Measurements from ENCODE around the gene STX17.

- TF ChIP-seq ARID3A (IDR thresholded peaks at IDR 0.05; ENCODE audit: low read depth, low read length), result no peak
- TF ChIP-seq MXD3 (CRISPR knock-in tag; IDR thresholded peaks at IDR 0.05), result no peak
- TF ChIP-seq, protein P1, sequence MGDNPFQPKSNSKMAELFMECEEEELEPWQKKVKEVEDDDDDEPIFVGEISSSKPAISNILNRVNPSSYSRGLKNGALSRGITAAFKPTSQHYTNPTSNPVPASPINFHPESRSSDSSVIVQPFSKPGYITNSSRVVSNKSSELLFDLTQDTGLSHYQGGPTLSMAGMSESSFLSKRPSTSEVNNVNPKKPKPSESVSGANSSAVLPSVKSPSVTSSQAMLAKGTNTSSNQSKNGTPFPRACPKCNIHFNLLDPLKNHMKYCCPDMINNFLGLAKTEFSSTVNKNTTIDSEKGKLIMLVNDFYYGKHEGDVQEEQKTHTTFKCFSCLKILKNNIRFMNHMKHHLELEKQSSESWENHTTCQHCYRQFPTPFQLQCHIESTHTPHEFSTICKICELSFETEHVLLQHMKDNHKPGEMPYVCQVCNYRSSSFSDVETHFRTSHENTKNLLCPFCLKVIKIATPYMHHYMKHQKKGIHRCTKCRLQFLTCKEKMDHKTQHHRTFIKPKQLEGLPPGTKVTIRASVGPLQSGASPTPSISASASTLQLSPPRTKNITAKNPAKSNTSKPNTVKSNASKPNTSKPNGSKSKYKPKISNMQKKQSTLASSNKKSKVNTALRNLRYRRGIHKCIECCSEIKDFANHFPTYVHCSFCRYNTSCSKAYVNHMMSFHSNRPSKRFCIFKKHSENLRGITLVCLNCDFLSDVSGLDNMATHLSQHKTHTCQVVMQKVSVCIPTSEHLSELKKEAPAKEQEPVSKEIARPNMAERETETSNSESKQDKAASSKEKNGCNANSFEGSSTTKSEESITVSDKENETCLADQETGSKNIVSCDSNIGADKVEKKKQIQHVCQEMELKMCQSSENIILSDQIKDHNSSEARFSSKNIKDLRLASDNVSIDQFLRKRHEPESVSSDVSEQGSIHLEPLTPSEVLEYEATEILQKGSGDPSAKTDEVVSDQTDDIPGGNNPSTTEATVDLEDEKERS (CRISPR knock-in tag; IDR thresholded peaks at IDR 0.05), result no peak
- TF ChIP-seq ZKSCAN1 (IDR thresholded peaks at IDR 0.05; ENCODE audit: low read length), result no peak
- no peak for TF ChIP-seq SIN3A (IDR thresholded peaks at IDR 0.05; ENCODE audit: borderline replicate concordance, low read depth, low read length)
- TF ChIP-seq MTF1 (CRISPR knock-in tag; IDR thresholded peaks at IDR 0.05), result no peak
- TF ChIP-seq, protein P2, sequence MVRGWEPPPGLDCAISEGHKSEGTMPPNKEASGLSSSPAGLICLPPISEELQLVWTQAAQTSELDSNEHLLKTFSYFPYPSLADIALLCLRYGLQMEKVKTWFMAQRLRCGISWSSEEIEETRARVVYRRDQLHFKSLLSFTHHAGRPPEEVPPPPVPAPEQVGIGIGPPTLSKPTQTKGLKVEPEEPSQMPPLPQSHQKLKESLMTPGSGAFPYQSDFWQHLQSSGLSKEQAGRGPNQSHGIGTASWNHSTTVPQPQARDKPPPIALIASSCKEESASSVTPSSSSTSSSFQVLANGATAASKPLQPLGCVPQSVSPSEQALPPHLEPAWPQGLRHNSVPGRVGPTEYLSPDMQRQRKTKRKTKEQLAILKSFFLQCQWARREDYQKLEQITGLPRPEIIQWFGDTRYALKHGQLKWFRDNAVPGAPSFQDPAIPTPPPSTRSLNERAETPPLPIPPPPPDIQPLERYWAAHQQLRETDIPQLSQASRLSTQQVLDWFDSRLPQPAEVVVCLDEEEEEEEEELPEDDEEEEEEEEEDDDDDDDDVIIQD (CRISPR knock-in tag; IDR thresholded peaks at IDR 0.05; ENCODE audit: low read depth), result no peak
- no peak for TF ChIP-seq SETDB1 (CRISPR knock-in tag; IDR thresholded peaks at IDR 0.05; ENCODE audit: borderline replicate concordance)
- TF ChIP-seq ZNF747 (CRISPR knock-in tag; IDR thresholded peaks at IDR 0.05; ENCODE audit: borderline replicate concordance), result no peak
- no peak for TF ChIP-seq RBM22 (optimal IDR thresholded peaks at IDR 0.05; ENCODE audit: low read length)
Measured at GRCh38 chr9:99868845-99869244, 37.6 kb upstream of the STX17 start.

Measured in HepG2 (cell line).